GM18508 (cell line): Measurements from ENCODE around the gene KISS1R.
"Not testable (repeated sequence)": the region's sequence is repeated elsewhere in the genome, so short reads cannot be mapped to it uniquely, and the experiment has no call there.

Experiments used
- ATAC-seq: cut with Tn5 transposase; IDR thresholded peaks from one replicate; pipeline ENCODE4 v1.9.1; 2021; ENCODE audit warnings: moderate number of reproducible peaks; ENCODE audit not compliant: insufficient read depth, unreplicated experiment

The KISS1R gene

GRCh38 chr19:881385-882071 is 35.6 kb upstream of the KISS1R start:
- ATAC-seq = no peak

GRCh38 chr19:882871-883497 is 34.1 kb upstream of the KISS1R start:
- no peak for ATAC-seq

- no peak for ATAC-seq
Observed at GRCh38 chr19:883661-884211, 33.4 kb upstream of the KISS1R start.

- ATAC-seq = no peak
Observed at GRCh38 chr19:884420-885211, 32.5 kb upstream of the KISS1R start.

GRCh38 chr19:885536-886224 is 31.5 kb upstream of the KISS1R start:
- no peak for ATAC-seq

GRCh38 chr19:887072-887471 is 30.1 kb upstream of the KISS1R start:
- ATAC-seq = no peak

- no peak for ATAC-seq
Observed at GRCh38 chr19:887599-887998, 29.5 kb upstream of the KISS1R start.

- ATAC-seq = no peak
Observed at GRCh38 chr19:888581-889385, 28.4 kb upstream of the KISS1R start.

- no peak for ATAC-seq
Observed at GRCh38 chr19:889662-890295, 27.4 kb upstream of the KISS1R start.

GRCh38 chr19:890831-891230 is 26.3 kb upstream of the KISS1R start:
- no peak for ATAC-seq

GRCh38 chr19:891421-892200 is 25.5 kb upstream of the KISS1R start:
- not testable (repeated sequence) for ATAC-seq

- ATAC-seq = no peak
Observed at GRCh38 chr19:892243-892893, 24.8 kb upstream of the KISS1R start.

- peak; percentile 44 for ATAC-seq
Observed at GRCh38 chr19:892894-893689, 24.0 kb upstream of the KISS1R start, which contains the start of the genes MED16 and RNU6-9. TSS of gene MED16 (minus strand) at chr19:893187. CDS start at chr19:891131, 2,056 bp downstream. TSS of gene RNU6-9 (plus strand) at chr19:893484.

- no peak for ATAC-seq
Observed at GRCh38 chr19:896434-896833, 20.7 kb upstream of the KISS1R start.

- ATAC-seq = no peak
Observed at GRCh38 chr19:896999-897398, 20.1 kb upstream of the KISS1R start.

- no peak for ATAC-seq
Observed at GRCh38 chr19:897442-898039, 19.6 kb upstream of the KISS1R start.

- ATAC-seq = no peak
Observed at GRCh38 chr19:898663-899062, 18.5 kb upstream of the KISS1R start.
